Suprapubic skin (tissue), 3 donors: ENCODE measurements around the gene LRRC32.

Experiments used
- CTCF ChIP-seq, 2 donors: fragments of 200-600 bp in 1 of 2; fragments of 450-650 bp in 1 of 2; sonication (generic) in 1 of 2; IDR thresholded peaks; one replicate each; pipeline ENCODE4 v1.5.1; 2016 to 2019; ENCODE audit warnings: antibody characterized with exemption in 2 of 2, mild to moderate bottlenecking in 1 of 2, moderate library complexity in 1 of 2
- EP300 ChIP-seq: sonication (generic); formaldehyde crosslinking; IDR thresholded peaks from one replicate; pipeline ENCODE4 v1.6.1; 2017; ENCODE audit warnings: antibody characterized with exemption
- POLR2A ChIP-seq, 2 donors: fragments of 450-650 bp; IDR thresholded peaks; one replicate each; pipeline ENCODE4 v1.6.1; 2017; ENCODE audit warnings: antibody characterized with exemption in 2 of 2, mild to moderate bottlenecking in 2 of 2, moderate library complexity in 2 of 2

GRCh38 chr11:76626921-76627401, 43.6 kb downstream of the LRRC32 start:
- TF ChIP-seq CTCF (IDR thresholded peaks at IDR 0.05) = no peak
- no peak for TF ChIP-seq EP300
- no peak for TF ChIP-seq POLR2A (IDR thresholded peaks at IDR 0.05)
